K562 (cell line): ENCODE measurements around the gene ULBP1.

Source experiments
- GABPB1 ChIP-seq: sonication (generic); formaldehyde crosslinking; IDR thresholded peaks from 2 replicates; pipeline ENCODE4 v1.8.0; 2022; ENCODE audit warnings: mild to moderate bottlenecking, missing genetic modification reagents
- GTF2F1 ChIP-seq: IDR thresholded peaks from 2 replicates; pipeline ENCODE4 v1.6.1; 2011; ENCODE audit warnings: low read depth, low read length, improper control_type of control experiment
- HNRNPK ChIP-seq: fragments of 200-400 bp; formaldehyde crosslinking; IDR thresholded peaks from one replicate; pipeline ENCODE4 v1.6.1; 2018; ENCODE audit warnings: mild to moderate bottlenecking, low read depth, low read length; ENCODE audit not compliant: poor library complexity, severe bottlenecking
- REST ChIP-seq, 2 experiments: fragments of 450-650 bp; formaldehyde crosslinking in 1 of 2; IDR thresholded peaks; 2 replicates each; pipeline versions ENCODE4 v1.4.0 to v1.6.1; 2014 to 2020; ENCODE audit warnings: mild to moderate bottlenecking in 2 of 2, borderline replicate concordance in 1 of 2, low read depth in 1 of 2
- SP1 ChIP-seq: sonication (generic); formaldehyde crosslinking; IDR thresholded peaks from 2 replicates; pipeline ENCODE4 v1.8.1; 2022; ENCODE audit warnings: mild to moderate bottlenecking, missing genetic modification reagents
- U2AF2 ChIP-seq: fragments of 200-400 bp; formaldehyde crosslinking; optimal IDR thresholded peaks from 2 replicates; pipeline ENCODE3; 2017; ENCODE audit warnings: low read depth, mild to moderate bottlenecking, low read length

GRCh38 chr6:150001295-150002008 lies 37.7 kb downstream of the ULBP1 start:
- TF ChIP-seq U2AF2 (no peak), GTF2F1 (no peak), SP1 (CRISPR knock-in tag) (no peak), HNRNPK (no peak), REST (IDR thresholded peaks at IDR 0.05; ENCODE audit: borderline replicate concordance) (no peak), REST (CRISPR knock-in tag; IDR thresholded peaks at IDR 0.05; ENCODE audit: low read depth) (no peak), GABPB1 (CRISPR knock-in tag) (no peak)
